MCF 10A (cell line): Measurements from ENCODE around the gene KCNMB1. TPM values are rescaled to one million over a fixed set of nuclear protein-coding genes. Genes with fewer than 3 reads are reported as not detected.

Experiments
- BruUV-seq: library from RNA; stranded (reverse); fragments of 400-500 nt; replicated peaks from 2 replicates; lab custom pipeline; 2021; lab: Mats Ljungman, UMichigan
- CTCF ChIA-PET: fragments of 300-600 bp; sonication (Branson Sonifier 250); formaldehyde crosslinking; extraction: SDS; loops from one replicate; lab custom pipeline; 2021; ENCODE audit warnings: antibody characterized with exemption, inconsistent platforms; lab: Yijun Ruan, JAX
- POLR2A ChIA-PET: fragments of 300-600, 350-650 bp; sonication (Branson Sonifier 250); formaldehyde crosslinking; extraction: SDS; loops from one replicate; lab custom pipeline; 2020; ENCODE audit warnings: antibody characterized with exemption, inconsistent platforms; lab: Yijun Ruan, JAX
- DNase-seq: peaks from one replicate; pipeline ENCODE4 v3.0.0-alpha.2; 2018; ENCODE audit not compliant: unreplicated experiment
- H3K27ac Mint-ChIP-seq: one replicate; pipeline ENCODE4 v1.8.0; 2022; ENCODE audit warnings: mild to moderate bottlenecking, low read depth, mixed read lengths; ENCODE audit not compliant: unreplicated experiment
- H3K27me3 Mint-ChIP-seq: one replicate; pipeline ENCODE4 v1.8.0; 2022; ENCODE audit warnings: mixed read lengths; ENCODE audit not compliant: insufficient read depth, unreplicated experiment
- H3K36me3 Mint-ChIP-seq: one replicate; pipeline ENCODE4 v1.8.0; 2022; ENCODE audit warnings: mild to moderate bottlenecking, moderate library complexity, mixed read lengths; ENCODE audit not compliant: insufficient read depth, unreplicated experiment
- H3K4me1 Mint-ChIP-seq: one replicate; pipeline ENCODE4 v1.8.0; 2022; ENCODE audit warnings: mixed read lengths; ENCODE audit not compliant: insufficient read depth, unreplicated experiment
- H3K4me3 Mint-ChIP-seq: one replicate; pipeline ENCODE4 v1.8.0; 2022; ENCODE audit warnings: mild to moderate bottlenecking, moderate library complexity, mixed read lengths; ENCODE audit not compliant: unreplicated experiment
- H3K9me3 Mint-ChIP-seq: one replicate; pipeline ENCODE4 v1.8.0; 2022; ENCODE audit warnings: mixed read lengths; ENCODE audit not compliant: unreplicated experiment
- intact Hi-C: fragments of 100-400 bp; cut with micrococcal nuclease; formaldehyde crosslinking; loops from 2 replicates; pipeline ENCODE4 v1.14.1; 2022
- total RNA-seq: library from RNA; stranded (reverse); gene quantifications from 2 replicates; pipeline ENCODE4 v1.2.3, GENCODE V29; 2022
- TF ChIP-seq, protein P1 (sequence below): fragments of 200-600 bp; IDR thresholded peaks from one replicate; pipeline ENCODE4 v1.8.0; 2022; ENCODE audit warnings: antibody characterized with exemption, mild to moderate bottlenecking; ENCODE audit not compliant: unreplicated experiment

KCNMB1 gene
- total RNA-seq, 1 experiment from 2014 or later: not detected

GRCh38 chr5:170361116-170361515 is 28.1 kb downstream of the KCNMB1 start:
- DNase-seq: no peak
- Mint-ChIP-seq H3K9me3 (no peaks in the 10 kb centered on the region), H3K27me3 (no peaks in the 10 kb centered on the region), H3K36me3 (no peaks in the 10 kb centered on the region), H3K4me3 (no peak overlapping the region), H3K27ac (no peak overlapping the region), H3K4me1 (no peaks in the 10 kb centered on the region)
- TF ChIP-seq, protein P1, sequence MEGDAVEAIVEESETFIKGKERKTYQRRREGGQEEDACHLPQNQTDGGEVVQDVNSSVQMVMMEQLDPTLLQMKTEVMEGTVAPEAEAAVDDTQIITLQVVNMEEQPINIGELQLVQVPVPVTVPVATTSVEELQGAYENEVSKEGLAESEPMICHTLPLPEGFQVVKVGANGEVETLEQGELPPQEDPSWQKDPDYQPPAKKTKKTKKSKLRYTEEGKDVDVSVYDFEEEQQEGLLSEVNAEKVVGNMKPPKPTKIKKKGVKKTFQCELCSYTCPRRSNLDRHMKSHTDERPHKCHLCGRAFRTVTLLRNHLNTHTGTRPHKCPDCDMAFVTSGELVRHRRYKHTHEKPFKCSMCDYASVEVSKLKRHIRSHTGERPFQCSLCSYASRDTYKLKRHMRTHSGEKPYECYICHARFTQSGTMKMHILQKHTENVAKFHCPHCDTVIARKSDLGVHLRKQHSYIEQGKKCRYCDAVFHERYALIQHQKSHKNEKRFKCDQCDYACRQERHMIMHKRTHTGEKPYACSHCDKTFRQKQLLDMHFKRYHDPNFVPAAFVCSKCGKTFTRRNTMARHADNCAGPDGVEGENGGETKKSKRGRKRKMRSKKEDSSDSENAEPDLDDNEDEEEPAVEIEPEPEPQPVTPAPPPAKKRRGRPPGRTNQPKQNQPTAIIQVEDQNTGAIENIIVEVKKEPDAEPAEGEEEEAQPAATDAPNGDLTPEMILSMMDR: no peak
- ChIA-PET CTCF (interaction anchor here (0.9 to 1.5 kb wide), 3 partner anchors 72 to 94 kb away, joined by 4 to 6 read pairs (median 6); no protein-coding TSS in a partner anchor), POLR2A (no interaction called here)
- BruUV-seq: no TSS peak
- intact Hi-C loops: no loop called here

DNA sequence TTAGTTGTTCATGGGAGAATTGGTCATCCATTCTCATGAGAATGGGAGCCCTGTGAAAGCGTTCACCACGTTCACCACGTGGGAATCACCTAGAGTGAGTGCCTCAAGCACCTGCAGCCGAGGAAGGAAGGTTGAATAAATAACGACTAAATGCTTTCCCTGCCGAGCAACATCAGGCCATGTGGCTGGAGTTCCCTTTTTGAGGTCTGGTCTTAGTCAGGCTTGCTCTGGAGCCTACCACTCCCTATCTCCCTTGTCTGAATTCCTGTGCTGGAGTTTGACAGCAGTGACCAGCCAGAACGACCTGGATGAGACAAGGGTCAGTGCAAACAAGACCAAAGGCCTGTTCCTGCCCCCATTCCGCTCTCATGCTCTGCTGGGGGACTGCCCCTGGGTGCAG is 28.5 kb downstream of the KCNMB1 start:
- POLR2A ChIA-PET: no interaction called here
- DNase-seq: no peak
- no peaks in the 10 kb centered on the region for H3K36me3 Mint-ChIP-seq
- H3K27ac Mint-ChIP-seq: no peak overlapping the region
- no peaks in the 10 kb centered on the region for H3K27me3 Mint-ChIP-seq
- TF ChIP-seq, protein P1: no peak
- intact Hi-C loops: no loop called here
- CTCF ChIA-PET: interaction anchor here (1.5 kb wide), 1 partner anchor 73 kb away, joined by 4 read pairs; no protein-coding TSS in a partner anchor
- no peak overlapping the region for H3K4me3 Mint-ChIP-seq
- BruUV-seq: no TSS peak
- no peaks in the 10 kb centered on the region for H3K9me3 Mint-ChIP-seq
- no peaks in the 10 kb centered on the region for H3K4me1 Mint-ChIP-seq

DNA sequence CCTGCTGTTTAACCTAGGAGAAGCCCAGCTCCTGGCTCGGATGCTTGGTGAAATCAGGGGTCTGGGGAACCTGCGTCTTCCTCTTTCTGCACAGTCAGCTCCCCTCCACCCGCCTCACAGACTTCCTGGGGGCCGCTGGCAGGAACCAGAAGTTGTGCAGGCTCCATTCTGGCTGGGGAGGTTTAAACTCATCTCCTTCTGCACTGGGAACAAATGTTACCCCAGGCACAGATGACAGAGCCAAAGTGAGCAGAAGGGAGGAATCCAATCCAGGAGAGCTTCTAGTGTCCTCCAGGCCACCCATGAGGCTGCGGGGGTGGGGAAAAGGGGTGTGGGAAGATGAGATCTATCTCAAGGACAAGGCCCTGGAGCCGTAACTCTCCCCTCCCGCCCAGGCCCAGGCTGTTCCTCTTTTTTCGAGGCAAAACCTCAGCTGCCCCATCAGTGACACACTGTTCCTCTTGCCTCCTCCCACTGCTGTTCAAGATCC is 31.2 kb downstream of the KCNMB1 start:
- Mint-ChIP-seq H3K9me3 (no peaks in the 10 kb centered on the region), H3K27ac (no peak overlapping the region), H3K27me3 (no peaks in the 10 kb centered on the region), H3K36me3 (no peaks in the 10 kb centered on the region), H3K4me3 (no peak overlapping the region), H3K4me1 (no peaks in the 10 kb centered on the region)
- no peak for DNase-seq
- POLR2A ChIA-PET: no interaction called here
- CTCF ChIA-PET: interaction anchor here (0.5 to 1.4 kb wide), 6 partner anchors 9 to 1712 kb away, joined by 3 to 7 read pairs (median 4); no protein-coding TSS in a partner anchor
- intact Hi-C loops: no loop called here
- no TSS peak for BruUV-seq
- TF ChIP-seq, protein P1: no peak

DNA sequence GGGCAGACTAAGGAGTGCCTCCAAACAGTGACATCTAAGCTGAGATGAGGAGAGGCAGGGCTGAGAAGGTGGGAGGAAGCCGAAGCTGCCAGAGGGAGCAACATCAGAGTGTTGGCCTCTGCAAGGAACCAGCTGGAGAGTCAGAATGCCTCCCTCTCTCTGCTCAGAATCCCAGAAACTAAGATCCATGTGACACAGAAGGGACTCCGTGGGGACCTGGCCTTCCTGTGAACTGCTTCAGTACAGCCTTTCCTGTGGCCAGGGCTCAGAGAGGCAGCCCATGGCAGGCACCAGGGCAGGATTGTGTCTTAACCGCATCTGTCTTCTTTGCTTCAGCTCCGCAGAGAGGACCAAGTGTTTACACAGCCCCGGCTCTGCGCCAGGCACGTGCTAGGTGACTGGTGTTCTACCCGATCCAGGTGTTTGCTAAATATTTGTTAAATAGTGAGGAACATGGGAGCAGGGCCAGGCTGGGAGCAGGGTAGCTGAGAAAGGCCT is 33.5 kb downstream of the KCNMB1 start:
- no TSS peak for BruUV-seq
- H3K27ac Mint-ChIP-seq: no peak overlapping the region
- CTCF ChIA-PET: interaction anchor here (1.3 to 1.7 kb wide), 2 partner anchors 14 to 88 kb away, joined by 3 to 5 read pairs; no protein-coding TSS in a partner anchor
- no peaks in the 10 kb centered on the region for H3K27me3 Mint-ChIP-seq
- H3K36me3 Mint-ChIP-seq: no peaks in the 10 kb centered on the region
- intact Hi-C loops: no loop called here
- no peak overlapping the region for H3K4me3 Mint-ChIP-seq
- DNase-seq: no peak
- POLR2A ChIA-PET: no interaction called here
- no peaks in the 10 kb centered on the region for H3K4me1 Mint-ChIP-seq
- H3K9me3 Mint-ChIP-seq: no peaks in the 10 kb centered on the region
- TF ChIP-seq, protein P1: no peak
